Retinal pigment epithelial cell (primary cell): ENCODE measurements around the gene ASXL1.

ENCODE experiments used
- DNase-seq: peaks from one replicate; pipeline ENCODE4 v3.0.0-alpha.2; 2010; ENCODE audit warnings: low read depth
- H3K4me3 ChIP-seq: 2 replicates; pipeline ENCODE4 v1.5.1; 2011; ENCODE audit warnings: mild to moderate bottlenecking, low read length, control low read depth, moderate library complexity
- TF ChIP-seq, protein P1 (sequence below): conservative IDR thresholded peaks from 2 replicates; pipeline ENCODE4 v1.5.1; 2011; ENCODE audit warnings: low read depth, low read length, control low read depth, inconsistent platforms

Gene ASXL1

DNA sequence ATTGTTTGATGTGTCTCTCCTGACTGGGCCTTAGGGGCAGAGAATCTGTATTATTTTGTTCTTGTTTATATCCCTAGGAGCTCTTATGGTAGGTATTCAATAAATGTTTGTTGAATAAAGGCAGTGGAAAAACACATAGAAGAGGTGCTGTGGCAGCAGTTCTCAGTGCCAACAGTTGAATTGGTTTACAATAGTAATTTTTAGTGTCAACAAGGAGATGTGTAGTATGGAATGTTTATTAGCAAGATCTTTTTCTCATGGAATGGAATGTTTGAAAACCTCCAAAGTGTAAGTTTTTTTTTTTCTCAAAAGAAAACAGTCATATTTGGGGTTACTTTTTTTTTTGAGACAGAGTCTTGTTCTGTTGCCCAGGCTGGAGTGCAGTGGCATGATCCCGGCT is 28.0 kb downstream of the ASXL1 start:
- TF ChIP-seq, protein P1, sequence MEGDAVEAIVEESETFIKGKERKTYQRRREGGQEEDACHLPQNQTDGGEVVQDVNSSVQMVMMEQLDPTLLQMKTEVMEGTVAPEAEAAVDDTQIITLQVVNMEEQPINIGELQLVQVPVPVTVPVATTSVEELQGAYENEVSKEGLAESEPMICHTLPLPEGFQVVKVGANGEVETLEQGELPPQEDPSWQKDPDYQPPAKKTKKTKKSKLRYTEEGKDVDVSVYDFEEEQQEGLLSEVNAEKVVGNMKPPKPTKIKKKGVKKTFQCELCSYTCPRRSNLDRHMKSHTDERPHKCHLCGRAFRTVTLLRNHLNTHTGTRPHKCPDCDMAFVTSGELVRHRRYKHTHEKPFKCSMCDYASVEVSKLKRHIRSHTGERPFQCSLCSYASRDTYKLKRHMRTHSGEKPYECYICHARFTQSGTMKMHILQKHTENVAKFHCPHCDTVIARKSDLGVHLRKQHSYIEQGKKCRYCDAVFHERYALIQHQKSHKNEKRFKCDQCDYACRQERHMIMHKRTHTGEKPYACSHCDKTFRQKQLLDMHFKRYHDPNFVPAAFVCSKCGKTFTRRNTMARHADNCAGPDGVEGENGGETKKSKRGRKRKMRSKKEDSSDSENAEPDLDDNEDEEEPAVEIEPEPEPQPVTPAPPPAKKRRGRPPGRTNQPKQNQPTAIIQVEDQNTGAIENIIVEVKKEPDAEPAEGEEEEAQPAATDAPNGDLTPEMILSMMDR = no peak
- DNase-seq = no peak
- no peak overlapping the region for H3K4me3 ChIP-seq

DNA sequence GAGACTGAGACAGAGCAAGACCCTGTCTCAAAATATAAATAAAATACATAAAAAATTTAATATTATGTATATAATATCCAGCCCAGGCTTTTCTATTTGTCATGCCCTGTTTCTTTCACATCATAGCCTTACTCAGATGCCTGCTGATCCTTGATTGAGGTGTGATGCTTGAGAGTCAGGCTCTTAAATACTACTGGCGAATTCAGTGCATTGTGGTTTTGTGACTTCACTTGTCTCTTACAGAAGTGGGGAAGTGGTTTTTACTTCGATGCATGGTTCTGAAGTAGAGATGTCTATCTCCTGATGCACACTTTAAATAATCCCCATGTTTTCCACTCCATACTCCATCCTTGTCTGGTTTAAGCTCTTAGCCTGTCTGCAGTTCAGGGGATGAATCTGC is 29.1 kb downstream of the ASXL1 start:
- TF ChIP-seq, protein P1 = no peak
- H3K4me3 ChIP-seq = no peak overlapping the region
- DNase-seq = no peak

DNA sequence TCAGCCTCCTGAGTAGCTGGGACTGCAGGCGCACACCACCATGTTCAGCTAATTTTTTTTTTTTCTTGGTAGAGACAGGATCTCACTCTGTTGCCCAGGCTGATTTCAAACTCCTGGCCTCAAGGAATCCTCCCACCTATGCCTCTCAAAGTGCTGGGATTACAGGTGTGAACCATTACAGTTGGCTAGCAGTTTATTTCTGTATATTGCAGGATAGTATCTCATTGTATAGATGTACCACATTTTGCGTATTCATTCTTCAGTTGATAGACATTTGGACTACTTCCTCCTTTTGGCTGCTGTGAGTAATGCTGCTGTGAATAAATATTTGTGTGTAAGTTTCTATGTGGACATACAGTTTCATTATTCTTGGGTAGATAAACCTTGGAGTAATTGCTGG is 32.9 kb downstream of the ASXL1 start:
- TF ChIP-seq, protein P1 = no peak
- H3K4me3 ChIP-seq = no peak overlapping the region
- no peak for DNase-seq

DNA sequence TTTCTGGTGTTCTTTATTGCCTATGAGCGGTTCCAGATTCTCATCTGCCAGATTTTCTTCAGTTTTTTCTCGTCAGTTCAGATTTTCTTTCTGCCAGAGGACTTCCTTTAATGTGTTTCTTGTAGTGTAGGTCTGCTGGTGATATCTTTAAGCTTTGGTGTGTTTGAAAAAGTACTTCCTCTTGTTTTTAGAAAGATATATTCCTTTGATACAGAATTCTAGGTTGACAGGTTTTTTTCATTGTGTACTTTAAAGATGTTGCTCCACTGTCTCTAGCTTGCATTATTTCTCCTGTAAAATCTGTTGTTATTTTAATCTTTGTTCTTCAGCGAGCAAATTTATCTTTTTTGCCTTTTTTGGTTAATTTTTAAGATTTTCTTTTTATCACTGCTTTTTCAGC is 36.9 kb downstream of the ASXL1 start:
- no peak for DNase-seq
- TF ChIP-seq, protein P1 = no peak
- no peak overlapping the region for H3K4me3 ChIP-seq

DNA sequence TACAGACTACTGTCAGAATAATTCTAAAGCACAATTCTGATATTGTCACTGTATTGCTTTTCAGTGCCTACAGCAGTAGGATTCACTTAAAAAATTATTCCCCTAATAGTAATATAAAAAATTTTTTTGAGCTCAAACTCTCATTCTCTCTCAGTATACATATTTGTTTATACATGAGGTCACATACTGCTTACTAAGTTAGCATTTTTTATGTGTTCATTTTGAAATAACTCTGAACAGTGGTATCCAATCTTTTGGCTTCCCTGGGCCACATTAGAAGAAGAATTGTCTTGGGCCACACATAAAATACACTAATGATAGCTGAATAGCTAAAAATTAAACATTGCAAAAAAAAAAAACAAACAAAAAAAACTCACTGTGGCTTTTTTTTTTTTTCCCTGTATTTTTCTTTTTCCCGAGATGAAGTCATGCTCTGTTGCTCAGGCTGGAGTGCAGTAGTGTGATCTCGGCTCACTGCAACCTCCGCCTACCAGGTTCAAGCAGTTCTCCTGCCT is 38.6 kb downstream of the ASXL1 start:
- DNase-seq = no peak

DNA sequence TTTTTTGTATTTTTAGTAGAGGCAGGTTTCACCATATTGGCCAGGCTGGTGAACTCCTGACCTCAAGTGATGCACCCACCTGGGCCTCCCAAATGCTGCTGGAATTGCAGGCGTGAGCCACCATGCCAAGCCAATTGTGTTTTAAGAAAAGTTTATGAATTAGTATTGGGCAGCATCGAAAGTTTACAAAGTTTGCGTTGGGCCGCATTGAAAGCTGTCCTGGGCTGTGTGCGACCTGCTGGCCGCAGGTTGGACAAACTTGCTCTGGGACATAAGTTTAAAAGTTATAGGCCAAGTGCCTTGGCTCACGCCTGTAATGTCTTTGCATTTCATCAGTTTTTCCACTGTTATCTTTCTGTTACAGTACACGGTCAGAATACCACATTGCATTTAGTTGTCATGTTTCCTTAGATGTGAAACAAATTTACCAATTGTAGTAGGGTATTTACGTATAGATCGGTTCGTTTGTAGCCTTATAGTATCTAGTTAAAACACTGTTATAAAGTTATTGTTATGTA is 39.5 kb downstream of the ASXL1 start:
- no peak overlapping the region for H3K4me3 ChIP-seq
- DNase-seq = no peak
- TF ChIP-seq, protein P1 = no peak

More for the DNA sequence above, 38.6 kb downstream of the ASXL1 start:
- TF ChIP-seq, protein P1 = no peak
- H3K4me3 ChIP-seq = no peak overlapping the region

DNA sequence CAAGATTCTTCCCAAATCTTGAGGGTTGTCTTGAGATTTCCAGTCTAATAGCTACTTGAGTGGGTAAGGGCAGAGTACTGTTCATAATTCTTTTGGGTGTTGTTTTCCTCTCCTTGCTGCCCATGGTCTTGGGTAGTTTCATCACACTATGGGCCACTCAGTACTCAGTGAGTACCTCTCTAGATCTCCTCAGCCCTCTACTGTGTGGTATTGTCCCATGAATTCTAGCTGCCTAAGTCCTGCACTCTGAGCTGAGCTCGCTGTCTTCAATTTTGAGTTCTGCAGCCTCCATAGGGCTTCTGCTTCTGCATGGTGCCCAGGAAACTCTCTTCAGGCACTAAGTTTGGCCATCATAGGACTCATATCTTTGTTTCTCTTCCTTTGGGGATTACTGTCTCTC is 42.3 kb downstream of the ASXL1 start:
- no peak for DNase-seq
- H3K4me3 ChIP-seq = no peak overlapping the region
- TF ChIP-seq, protein P1 = no peak
